Renal cortex interstitium (tissue), 11 donors: ENCODE measurements around the gene DZIP1L. TPM values are rescaled to one million over a fixed set of nuclear protein-coding genes. Genes with fewer than 3 reads are reported as not detected.
"Not testable (repeated sequence)": the region's sequence is repeated elsewhere in the genome, so short reads cannot be mapped to it uniquely, and the experiment has no call there.

Experiments used
- DNase-seq, 11 donors: peaks; one replicate each; pipeline ENCODE4 v3.0.0-alpha.2; 2013; ENCODE audit warnings: low read depth in 9 of 11, low spot score in 4 of 11; ENCODE audit errors: extremely low read depth in 1 of 11
- polyA plus RNA-seq, 3 donors: library from polyadenylated mRNA; unstranded; fragments of 120-200 nt; gene quantifications; one replicate each; pipeline ENCODE4 v1.2.1, GENCODE V29; 2013; ENCODE audit not compliant: insufficient read length in 3 of 3

The DZIP1L gene
- polyA plus RNA-seq, 3 donors = 14.5 to 25.7 (median 16.4) TPM

GRCh38 chr3:138124188-138124587, 8.8 kb upstream of the DZIP1L start:
- DNase-seq = no peak

GRCh38 chr3:138119423-138119766, 4.0 kb upstream of the DZIP1L start:
- DNase-seq = no peak

GRCh38 chr3:138118612-138119422, 3.4 kb upstream of the DZIP1L start:
- DNase-seq = peak in 9 of 11 donors; percentile 33 to 72 (median 54)

GRCh38 chr3:138114431-138114918, 933 bp downstream of the DZIP1L start:
- peak in 4 of 11 donors; percentile 10 to 23 (median 12) for DNase-seq

- DNase-seq = peak in 10 of 11 donors; percentile 47 to 88 (median 62)
These were observed 2.1 kb downstream of the DZIP1L start for GRCh38 chr3:138113326-138113725.

GRCh38 chr3:138112362-138112761, 3.0 kb downstream of the DZIP1L start:
- no peak for DNase-seq

GRCh38 chr3:138105598-138105997, 9.8 kb downstream of the DZIP1L start:
- no peak for DNase-seq

GRCh38 chr3:138103466-138103865, 11.9 kb downstream of the DZIP1L start:
- DNase-seq = no peak

GRCh38 chr3:138101351-138101940, 14.0 kb downstream of the DZIP1L start:
- DNase-seq = not testable (repeated sequence)

GRCh38 chr3:138099417-138099816, 16.0 kb downstream of the DZIP1L start:
- no peak for DNase-seq

- no peak for DNase-seq
These were observed 17.9 kb downstream of the DZIP1L start for GRCh38 chr3:138097192-138098172.

GRCh38 chr3:138093721-138094120, 21.7 kb downstream of the DZIP1L start:
- DNase-seq = no peak

- DNase-seq = no peak
These were observed 23.4 kb downstream of the DZIP1L start for GRCh38 chr3:138092023-138092422.

- DNase-seq = no peak
These were observed 26.3 kb downstream of the DZIP1L start for GRCh38 chr3:138089091-138089490.

- DNase-seq = not testable (repeated sequence)
These were observed 29.7 kb downstream of the DZIP1L start for GRCh38 chr3:138085745-138086144.

- DNase-seq = no peak
These were observed 31.2 kb downstream of the DZIP1L start for GRCh38 chr3:138084196-138084595.

- no peak for DNase-seq
These were observed 32.4 kb downstream of the DZIP1L start for GRCh38 chr3:138082992-138083386.

GRCh38 chr3:138082085-138082991, 33.1 kb downstream of the DZIP1L start:
- DNase-seq = peak in 7 of 11 donors; percentile 1 to 31 (median 9)
